Loucy (cell line): ENCODE results near the gene ILKAP.

Experiments used
- EZH2phosphoT487 ChIP-seq: fragments of 200-600 bp; IDR thresholded peaks from 2 replicates; pipeline ENCODE4 v1.6.1; 2018; ENCODE audit warnings: antibody characterized with exemption, mild to moderate bottlenecking, moderate library complexity, borderline replicate concordance
- TF ChIP-seq, protein P1 (sequence below): fragments of 200-600 bp; sonication (generic); conservative IDR thresholded peaks from 2 replicates; pipeline ENCODE4 v1.5.1; 2014; ENCODE audit warnings: mild to moderate bottlenecking, antibody characterized with exemption, low read length

- TF ChIP-seq, protein P1, sequence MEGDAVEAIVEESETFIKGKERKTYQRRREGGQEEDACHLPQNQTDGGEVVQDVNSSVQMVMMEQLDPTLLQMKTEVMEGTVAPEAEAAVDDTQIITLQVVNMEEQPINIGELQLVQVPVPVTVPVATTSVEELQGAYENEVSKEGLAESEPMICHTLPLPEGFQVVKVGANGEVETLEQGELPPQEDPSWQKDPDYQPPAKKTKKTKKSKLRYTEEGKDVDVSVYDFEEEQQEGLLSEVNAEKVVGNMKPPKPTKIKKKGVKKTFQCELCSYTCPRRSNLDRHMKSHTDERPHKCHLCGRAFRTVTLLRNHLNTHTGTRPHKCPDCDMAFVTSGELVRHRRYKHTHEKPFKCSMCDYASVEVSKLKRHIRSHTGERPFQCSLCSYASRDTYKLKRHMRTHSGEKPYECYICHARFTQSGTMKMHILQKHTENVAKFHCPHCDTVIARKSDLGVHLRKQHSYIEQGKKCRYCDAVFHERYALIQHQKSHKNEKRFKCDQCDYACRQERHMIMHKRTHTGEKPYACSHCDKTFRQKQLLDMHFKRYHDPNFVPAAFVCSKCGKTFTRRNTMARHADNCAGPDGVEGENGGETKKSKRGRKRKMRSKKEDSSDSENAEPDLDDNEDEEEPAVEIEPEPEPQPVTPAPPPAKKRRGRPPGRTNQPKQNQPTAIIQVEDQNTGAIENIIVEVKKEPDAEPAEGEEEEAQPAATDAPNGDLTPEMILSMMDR = no peak
- TF ChIP-seq EZH2phosphoT487 = no peak
Observed at GRCh38 chr2:238122287-238123217, 80.9 kb downstream of the ILKAP start.
